HG03354 (cell line): ENCODE results near the gene UBQLN1.
A peak's percentile ranks its signal among the peaks of the same experiment; 100 is the strongest.
"Not testable (repeated sequence)": the region's sequence is repeated elsewhere in the genome, so short reads cannot be mapped to it uniquely, and the experiment has no call there.

Experiments used
- ATAC-seq: cut with Tn5 transposase; IDR thresholded peaks from one replicate; pipeline ENCODE4 v1.9.1; 2021; ENCODE audit warnings: mild to moderate bottlenecking; ENCODE audit not compliant: unreplicated experiment, poor library complexity, severe bottlenecking

The UBQLN1 gene

GRCh38 chr9:83707768-83708514 lies at the start of gene UBQLN1:
Gene UBQLN1 (minus strand): TSS chr9:83707958. CDS start chr9:83707679, 279 bp downstream.
- peak; percentile 79 for ATAC-seq

GRCh38 chr9:83754383-83754977 lies 46.7 kb upstream of the UBQLN1 start:
- ATAC-seq: peak; percentile 76

- no peak for ATAC-seq
Observed at GRCh38 chr9:83749706-83750105, 41.9 kb upstream of the UBQLN1 start.

- no peak for ATAC-seq
Observed at GRCh38 chr9:83744206-83744605, 36.4 kb upstream of the UBQLN1 start.

- ATAC-seq: no peak
Observed at GRCh38 chr9:83733739-83734138, 26.0 kb upstream of the UBQLN1 start.

- not testable (repeated sequence) for ATAC-seq
Observed at GRCh38 chr9:83728591-83729368, 21.0 kb upstream of the UBQLN1 start.

- no peak for ATAC-seq
Observed at GRCh38 chr9:83724436-83724835, 16.7 kb upstream of the UBQLN1 start.

- no peak for ATAC-seq
Observed at GRCh38 chr9:83722726-83723495, 15.2 kb upstream of the UBQLN1 start.

GRCh38 chr9:83721509-83721908 lies 13.8 kb upstream of the UBQLN1 start:
- ATAC-seq: no peak

GRCh38 chr9:83715794-83716193 lies 8.0 kb upstream of the UBQLN1 start:
- ATAC-seq: no peak

- no peak for ATAC-seq
Observed at GRCh38 chr9:83715221-83715620, 7.5 kb upstream of the UBQLN1 start.

- ATAC-seq: peak; percentile 64
Observed at GRCh38 chr9:83714329-83714728, 6.6 kb upstream of the UBQLN1 start.

- ATAC-seq: peak; percentile 60
Observed at GRCh38 chr9:83708515-83709158, 879 bp upstream of the UBQLN1 start.

- peak; percentile 57 for ATAC-seq
Observed at GRCh38 chr9:83707518-83707767, 315 bp downstream of the UBQLN1 start.

- peak; percentile 23 for ATAC-seq
Observed at GRCh38 chr9:83706676-83707517, 861 bp downstream of the UBQLN1 start.

GRCh38 chr9:83705219-83705651 lies 2.5 kb downstream of the UBQLN1 start:
- ATAC-seq: not testable (repeated sequence)

GRCh38 chr9:83701769-83702168 lies 6.0 kb downstream of the UBQLN1 start:
- no peak for ATAC-seq

- no peak for ATAC-seq
Observed at GRCh38 chr9:83701286-83701685, 6.5 kb downstream of the UBQLN1 start.

GRCh38 chr9:83699615-83700014 lies 8.1 kb downstream of the UBQLN1 start:
- ATAC-seq: peak; percentile 52
